Raji (cell line): ENCODE results near the gene IGBP1.

ENCODE experiments used
- POLR2A ChIP-seq: IDR thresholded peaks from 2 replicates; pipeline ENCODE4 v1.6.1; 2011; ENCODE audit warnings: low read depth, low read length, control low read depth; ENCODE audit not compliant: insufficient read depth

Gene IGBP1

GRCh38 chrX:70138622-70139021 is 5.4 kb downstream of the IGBP1 start:
- no peak for TF ChIP-seq POLR2A

GRCh38 chrX:70139736-70140135 is 6.5 kb downstream of the IGBP1 start:
- no peak for TF ChIP-seq POLR2A

- TF ChIP-seq POLR2A, result no peak
Measured at GRCh38 chrX:70141373-70141772, 8.1 kb downstream of the IGBP1 start.

GRCh38 chrX:70166601-70167590 is 33.6 kb downstream of the IGBP1 start:
- no peak for TF ChIP-seq POLR2A

- TF ChIP-seq POLR2A, result no peak
Measured at GRCh38 chrX:70168238-70169188, 35.3 kb downstream of the IGBP1 start.

- TF ChIP-seq POLR2A, result no peak
Measured at GRCh38 chrX:70169281-70169680, 36.0 kb downstream of the IGBP1 start.

GRCh38 chrX:70171624-70172023 is 38.4 kb downstream of the IGBP1 start:
- TF ChIP-seq POLR2A, result no peak

GRCh38 chrX:70172221-70172620 is 39.0 kb downstream of the IGBP1 start:
- TF ChIP-seq POLR2A, result no peak

- no peak for TF ChIP-seq POLR2A
Measured at GRCh38 chrX:70172964-70173363, 39.7 kb downstream of the IGBP1 start.

- TF ChIP-seq POLR2A, result no peak
Measured at GRCh38 chrX:70174754-70175153, 41.5 kb downstream of the IGBP1 start.

GRCh38 chrX:70175338-70175737 is 42.1 kb downstream of the IGBP1 start:
- TF ChIP-seq POLR2A, result no peak

- no peak for TF ChIP-seq POLR2A
Measured at GRCh38 chrX:70176938-70177533, 43.8 kb downstream of the IGBP1 start, which contains the start of gene DGAT2L6. Gene DGAT2L6 (plus strand): TSS chrX:70177483. CDS start chrX:70177583, 100 bp downstream.

- TF ChIP-seq POLR2A, result no peak
Measured at GRCh38 chrX:70183091-70183490, 49.8 kb downstream of the IGBP1 start.

- TF ChIP-seq POLR2A, result no peak
Measured at GRCh38 chrX:70190225-70190624, 57.0 kb downstream of the IGBP1 start.
